Measurements from ENCODE around the gene RAB5IF. TPM values are rescaled to one million over a fixed set of nuclear protein-coding genes. Genes with fewer than 3 reads are reported as not detected.
"Not testable (repeated sequence)": the region's sequence is repeated elsewhere in the genome, so short reads cannot be mapped to it uniquely, and the experiment has no call there.

RAB5IF gene
- total RNA-seq, 1 donor from 2014 or later, result 25.0 TPM

GRCh38 chr20:36587388-36588070 is 18.1 kb upstream of the RAB5IF start:
- no peak for DNase-seq

GRCh38 chr20:36591281-36591680 is 14.3 kb upstream of the RAB5IF start:
- no peak for DNase-seq

GRCh38 chr20:36591854-36592641 is 13.5 kb upstream of the RAB5IF start:
- no peak for DNase-seq

GRCh38 chr20:36593347-36593929 is 12.1 kb upstream of the RAB5IF start:
- DNase-seq, result no peak

GRCh38 chr20:36599912-36600345 is 5.7 kb upstream of the RAB5IF start:
- DNase-seq, result no peak

- DNase-seq, result no peak
Observed at GRCh38 chr20:36601540-36601939, 4.0 kb upstream of the RAB5IF start.

GRCh38 chr20:36604952-36605398 is 604 bp upstream of the RAB5IF start:
- DNase-seq, result no peak

GRCh38 chr20:36606158-36607066 is 833 bp downstream of the RAB5IF start:
- DNase-seq, result no peak

GRCh38 chr20:36607586-36608387 is 2.2 kb downstream of the RAB5IF start:
- no peak for DNase-seq

GRCh38 chr20:36608388-36608728 is 2.8 kb downstream of the RAB5IF start:
- DNase-seq, result not testable (repeated sequence)

- DNase-seq, result no peak
Observed at GRCh38 chr20:36611625-36612024, 6.0 kb downstream of the RAB5IF start.

- no peak for DNase-seq
Observed at GRCh38 chr20:36613974-36614373, 8.4 kb downstream of the RAB5IF start.

GRCh38 chr20:36614781-36615557 is 9.4 kb downstream of the RAB5IF start:
- no peak for DNase-seq

GRCh38 chr20:36620917-36621316 is 15.3 kb downstream of the RAB5IF start:
- no peak for DNase-seq

- no peak for DNase-seq
Observed at GRCh38 chr20:36623444-36623843, 17.9 kb downstream of the RAB5IF start.

GRCh38 chr20:36624068-36624943 is 18.7 kb downstream of the RAB5IF start:
- no peak for DNase-seq

- no peak for DNase-seq
Observed at GRCh38 chr20:36624944-36625324, 19.4 kb downstream of the RAB5IF start.

- no peak for DNase-seq
Observed at GRCh38 chr20:36628076-36628475, 22.5 kb downstream of the RAB5IF start.
